Stimulated activated naive CD4-positive, alpha-beta T cell treated with Interleukin-2 at 50 U/mL for 16 hours (primary cell): ENCODE measurements around the gene VOPP1.

ENCODE experiments used
- DNase-seq: peaks from one replicate; lab custom pipeline; 2025; lab: John Stamatoyannopoulos, UW

VOPP1 gene

GRCh38 chr7:55576753-55577152 is 4.5 kb upstream of the VOPP1 start:
- no peak for DNase-seq

GRCh38 chr7:55575733-55576132 is 3.4 kb upstream of the VOPP1 start:
- DNase-seq: no peak

GRCh38 chr7:55575098-55575497 is 2.8 kb upstream of the VOPP1 start:
- no peak for DNase-seq

- DNase-seq: peak; percentile 22
These were observed 1.9 kb upstream of the VOPP1 start for GRCh38 chr7:55574051-55574717.

GRCh38 chr7:55573234-55573900 is 1.1 kb upstream of the VOPP1 start:
- no peak for DNase-seq

GRCh38 chr7:55571511-55572377 is 558 bp downstream of the VOPP1 start:
- DNase-seq: peak; percentile 56

GRCh38 chr7:55570939-55571338 is 1.4 kb downstream of the VOPP1 start:
- no peak for DNase-seq

GRCh38 chr7:55570218-55570873 is 2.0 kb downstream of the VOPP1 start:
- no peak for DNase-seq

GRCh38 chr7:55569797-55570196 is 2.5 kb downstream of the VOPP1 start:
- peak; percentile 66 for DNase-seq

GRCh38 chr7:55569269-55569663 is 3.0 kb downstream of the VOPP1 start:
- no peak for DNase-seq

- DNase-seq: no peak
These were observed 3.6 kb downstream of the VOPP1 start for GRCh38 chr7:55568613-55569268.

GRCh38 chr7:55567571-55567970 is 4.7 kb downstream of the VOPP1 start:
- no peak for DNase-seq

- DNase-seq: no peak
These were observed 6.6 kb downstream of the VOPP1 start for GRCh38 chr7:55565681-55566080.

- DNase-seq: no peak
These were observed 8.5 kb downstream of the VOPP1 start for GRCh38 chr7:55563596-55564325.

GRCh38 chr7:55561690-55562089 is 10.6 kb downstream of the VOPP1 start:
- no peak for DNase-seq

- no peak for DNase-seq
These were observed 13.1 kb downstream of the VOPP1 start for GRCh38 chr7:55558962-55559920.

- peak; percentile 31 for DNase-seq
These were observed 14.6 kb downstream of the VOPP1 start for GRCh38 chr7:55557666-55558188.

- no peak for DNase-seq
These were observed 15.8 kb downstream of the VOPP1 start for GRCh38 chr7:55556492-55556891.

- DNase-seq: no peak
These were observed 16.3 kb downstream of the VOPP1 start for GRCh38 chr7:55556031-55556430.

- DNase-seq: no peak
These were observed 17.1 kb downstream of the VOPP1 start for GRCh38 chr7:55555160-55555559.
